HG03064 (cell line): Measurements from ENCODE around the gene SLC44A4.

Experiments used
- ATAC-seq: cut with Tn5 transposase; IDR thresholded peaks from one replicate; pipeline ENCODE4 v1.9.1; 2021; ENCODE audit warnings: low read depth; ENCODE audit not compliant: unreplicated experiment

SLC44A4 gene

GRCh38 chr6:31901953-31902643 lies 23.3 kb upstream of the SLC44A4 start, which contains the start of gene ZBTB12:
Gene ZBTB12 (minus strand): TSS chr6:31902086. CDS start chr6:31901305, 781 bp downstream.
- ATAC-seq, result no peak

GRCh38 chr6:31901415-31901952 lies 22.7 kb upstream of the SLC44A4 start:
- no peak for ATAC-seq

GRCh38 chr6:31900917-31901414 lies 22.2 kb upstream of the SLC44A4 start:
- no peak for ATAC-seq

DNA sequence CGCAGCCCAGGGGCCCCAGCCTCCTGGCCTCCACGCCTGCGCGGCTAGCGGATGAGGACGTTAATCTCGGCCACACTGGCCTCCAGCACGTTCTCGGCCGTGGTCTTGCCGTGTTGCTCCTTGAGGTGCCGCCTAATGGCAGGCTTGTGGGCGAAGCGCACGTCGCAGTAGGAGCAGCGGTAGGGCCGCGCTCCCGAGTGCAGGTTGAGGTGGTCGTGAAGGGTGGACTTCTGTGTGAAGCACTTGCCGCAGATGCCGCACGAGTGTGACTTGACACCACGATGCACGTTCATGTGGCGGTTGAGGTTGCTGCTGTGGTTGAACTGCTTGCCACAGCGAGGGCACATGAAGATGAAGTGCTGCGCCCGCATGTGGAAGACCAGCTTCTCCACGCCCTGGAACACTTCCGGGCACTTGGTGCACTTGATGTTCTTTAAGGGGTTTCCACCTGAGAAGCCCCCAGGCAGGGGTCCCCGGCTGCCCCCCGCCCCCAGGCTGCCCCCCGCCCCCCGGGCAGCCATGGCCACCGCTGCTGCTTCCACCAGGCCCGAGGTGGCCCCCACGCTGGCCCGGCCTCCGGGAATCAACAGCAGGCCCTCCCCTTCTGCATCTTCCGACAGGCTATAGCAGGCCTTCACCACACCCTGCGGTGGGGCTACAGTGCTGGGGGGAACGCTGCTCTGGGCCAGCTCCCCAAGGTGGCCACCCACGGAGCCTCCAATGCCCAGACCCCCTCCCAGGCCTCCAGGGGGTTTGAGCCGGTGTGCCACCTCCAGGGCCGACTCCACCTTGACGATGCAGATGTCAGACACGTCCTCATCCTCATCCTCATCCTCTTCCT lies 21.3 kb upstream of the SLC44A4 start:
- ATAC-seq, result no peak

DNA sequence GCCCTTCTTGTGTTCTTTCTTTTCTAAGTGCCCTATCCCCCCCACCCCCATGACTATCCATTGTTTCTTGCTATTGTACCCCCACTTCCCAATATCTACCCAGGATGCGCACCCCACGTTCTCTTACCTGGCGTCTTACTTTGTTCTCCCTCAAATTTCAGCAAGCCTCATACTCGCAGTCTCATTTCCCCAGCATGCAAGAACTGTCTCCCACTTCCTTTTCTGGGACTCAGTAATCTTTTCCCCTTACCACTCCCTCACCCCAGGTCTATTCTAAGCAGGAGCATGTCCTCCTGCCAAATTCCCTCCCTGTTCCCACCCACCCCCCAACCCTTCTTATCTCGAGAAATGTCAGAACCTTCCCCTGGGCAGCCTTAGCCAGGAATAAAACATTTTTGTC lies 20.4 kb upstream of the SLC44A4 start:
- ATAC-seq, result no peak

- no peak for ATAC-seq
These were observed 19.7 kb upstream of the SLC44A4 start for GRCh38 chr6:31898383-31899011.

DNA sequence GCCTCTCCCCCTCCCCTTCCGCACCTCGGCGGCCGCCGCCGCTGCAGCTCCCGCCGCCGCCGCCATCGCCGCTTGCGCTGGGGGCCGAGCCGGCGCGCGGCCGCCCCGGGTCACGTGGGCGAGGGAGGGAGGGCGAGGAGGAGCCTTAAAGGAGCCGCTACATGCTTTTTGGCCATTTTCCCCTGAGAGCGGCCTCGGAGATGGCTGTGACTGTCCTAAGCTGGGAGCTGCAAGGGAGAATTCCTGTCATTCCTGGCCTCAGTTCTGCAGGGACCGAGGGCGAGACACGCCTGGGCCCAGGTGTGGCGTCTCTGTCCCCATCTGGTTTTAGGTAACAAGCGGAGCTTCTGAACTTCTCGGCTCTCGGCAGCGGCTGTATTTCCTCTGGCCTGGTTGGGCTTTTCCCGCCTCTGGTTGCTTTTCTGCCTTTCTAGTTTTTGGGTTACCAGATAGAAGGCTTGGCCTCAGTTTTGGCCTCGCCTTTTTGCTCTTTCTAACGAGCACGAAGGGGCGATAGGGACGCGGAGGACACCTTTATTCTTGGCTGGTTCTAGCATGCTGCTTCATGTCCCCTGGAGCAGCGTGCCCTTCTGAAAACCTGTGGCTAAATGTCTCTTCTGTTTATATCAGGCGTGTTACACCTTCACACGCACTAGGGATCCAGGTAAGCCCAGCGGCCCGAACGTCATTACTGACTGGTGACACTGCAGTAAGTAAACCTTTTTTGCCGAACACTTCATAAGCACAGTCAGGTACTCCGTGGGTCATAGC lies 19.0 kb upstream of the SLC44A4 start, which contains the start of gene EHMT2:
Gene EHMT2, minus strand, starts transcription at position 87 of the 771 bp plus-strand sequence. Its CDS starts 21 bp downstream, at position 66.
- ATAC-seq, result no peak

DNA sequence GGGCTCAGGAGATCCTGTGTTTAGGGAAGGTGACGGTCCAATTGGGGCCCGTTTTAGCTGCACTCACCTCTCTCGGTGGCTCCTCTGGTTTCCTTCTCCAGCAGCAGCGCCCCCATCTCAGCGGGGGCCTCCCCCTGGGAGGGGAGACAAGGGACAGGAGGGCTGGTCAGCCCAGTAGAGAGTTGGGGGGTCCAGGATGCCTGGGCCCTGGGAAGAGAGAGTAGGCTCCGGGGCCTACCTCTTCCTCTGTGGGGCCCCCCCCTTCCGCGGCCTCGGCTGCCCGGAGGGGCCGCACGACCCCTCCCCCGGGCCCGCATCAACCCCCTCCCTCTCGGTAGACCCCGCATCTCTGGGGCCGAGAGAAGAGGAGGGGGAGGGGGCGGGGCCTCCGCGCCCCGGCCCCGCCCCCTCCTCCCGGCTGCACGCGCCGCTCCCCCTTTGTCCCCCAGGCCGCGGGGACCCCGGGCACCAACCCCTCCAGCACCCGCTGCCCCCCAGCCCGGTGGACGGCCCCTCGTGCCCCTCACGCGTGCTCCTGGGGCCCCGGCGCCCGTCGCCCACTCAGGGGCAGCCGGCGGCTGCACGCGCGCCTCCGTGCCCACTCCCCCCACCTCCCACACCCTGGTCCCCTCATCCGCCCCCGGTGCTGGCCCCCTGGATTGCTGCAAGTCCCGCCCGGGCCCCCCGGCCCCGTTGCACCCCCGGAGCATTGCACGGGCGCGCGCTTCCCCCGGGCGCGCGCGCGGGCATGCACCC lies 18.2 kb upstream of the SLC44A4 start:
- ATAC-seq, result no peak

DNA sequence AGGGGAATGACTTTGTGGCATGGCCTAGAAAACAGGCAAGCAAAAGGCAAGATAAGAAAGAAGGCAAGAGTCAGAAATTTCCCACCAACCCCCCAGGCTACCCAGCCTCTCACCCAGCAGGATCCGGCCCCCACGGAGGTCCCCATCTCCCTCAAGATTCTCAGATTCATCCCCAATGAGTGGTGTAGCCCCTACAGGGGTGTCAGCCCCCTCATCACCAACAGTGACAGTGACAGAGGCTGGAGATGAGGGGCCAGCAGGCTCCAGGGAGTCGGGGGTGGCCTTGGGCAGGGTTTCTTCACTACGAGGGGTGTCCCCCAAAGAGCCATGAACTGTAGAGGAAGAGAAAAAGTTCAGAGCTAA lies 17.7 kb upstream of the SLC44A4 start:
- no peak for ATAC-seq

DNA sequence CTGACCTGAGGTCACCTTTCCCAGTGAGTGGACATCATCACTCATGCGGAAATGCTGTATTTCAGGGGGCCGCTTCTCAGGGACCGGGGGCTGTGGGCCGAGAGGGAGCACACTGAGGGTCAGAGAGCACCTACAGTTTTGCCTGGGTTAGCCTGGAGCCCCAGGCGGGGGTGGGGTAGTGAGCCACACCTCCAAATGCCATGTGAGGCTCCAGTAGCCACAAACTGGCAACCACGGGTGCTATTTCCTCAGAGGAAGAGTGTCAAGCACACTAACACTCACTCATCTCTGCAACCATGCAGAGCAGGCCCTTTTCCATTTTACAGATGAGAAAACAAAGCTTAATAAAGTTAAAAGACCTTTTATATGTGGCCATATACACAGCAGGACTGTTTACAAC lies 14.0 kb upstream of the SLC44A4 start:
- ATAC-seq, result no peak

GRCh38 chr6:31889331-31889972 lies 10.7 kb upstream of the SLC44A4 start:
- ATAC-seq, result no peak

DNA sequence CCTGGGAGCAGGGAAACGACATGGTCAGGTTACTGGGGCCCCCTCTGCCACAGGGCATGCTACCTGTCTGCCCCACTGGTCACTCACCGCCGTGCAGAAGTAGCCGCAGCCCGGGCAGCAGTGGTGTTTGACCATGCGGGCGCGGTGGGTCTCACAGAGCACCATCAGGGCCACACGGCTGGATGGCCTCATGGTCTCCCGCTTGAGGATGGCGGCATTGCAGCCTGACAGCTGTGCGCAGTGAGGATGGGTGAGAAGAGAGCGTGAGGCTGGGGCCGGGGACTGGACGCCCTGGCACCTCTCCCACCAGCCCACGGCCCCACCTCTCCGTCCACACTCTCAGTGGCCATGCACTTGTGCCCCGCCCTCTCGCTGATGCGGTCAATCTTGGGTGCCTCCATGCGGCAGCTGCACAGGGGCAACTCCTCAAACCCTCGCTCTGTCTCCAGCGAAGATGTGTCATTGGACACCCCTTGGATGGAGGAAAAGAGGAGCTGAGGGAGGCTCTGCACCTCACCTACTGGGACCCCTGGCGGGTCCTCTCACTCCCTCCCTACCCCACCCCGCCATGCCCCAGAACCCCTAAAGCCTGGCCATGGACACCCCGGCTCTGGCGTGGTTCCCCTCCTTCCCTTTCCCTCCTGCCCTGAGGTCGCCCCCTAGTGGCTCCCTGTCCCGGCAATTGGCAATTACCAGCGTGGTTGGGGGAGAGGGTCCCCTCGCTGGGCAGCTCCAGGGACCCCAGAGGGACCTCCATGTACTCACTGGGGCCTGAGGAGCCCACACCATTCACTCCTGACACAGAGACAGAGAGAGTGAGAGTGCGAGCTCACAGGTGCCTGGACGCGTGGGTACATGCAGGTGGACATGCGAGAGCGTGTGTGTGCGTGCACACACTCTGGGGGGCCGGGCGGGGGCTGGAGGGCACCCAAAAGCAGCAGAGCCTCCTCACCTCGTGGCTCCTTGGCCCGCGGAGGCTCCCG lies 9.8 kb upstream of the SLC44A4 start:
- no peak for ATAC-seq

GRCh38 chr6:31887173-31888007 lies 8.6 kb upstream of the SLC44A4 start:
- no peak for ATAC-seq

GRCh38 chr6:31886541-31886991 lies 7.8 kb upstream of the SLC44A4 start:
- no peak for ATAC-seq

- no peak for ATAC-seq
These were observed 5.8 kb upstream of the SLC44A4 start for GRCh38 chr6:31884528-31885035.

GRCh38 chr6:31883676-31884075 lies 4.9 kb upstream of the SLC44A4 start:
- no peak for ATAC-seq

- no peak for ATAC-seq
These were observed 3.5 kb upstream of the SLC44A4 start for GRCh38 chr6:31882344-31882743.
